Osteocyte (in vitro differentiated cells): Measurements from ENCODE around the gene ACE. TPM values are rescaled to one million over a fixed set of nuclear protein-coding genes. Genes with fewer than 3 reads are reported as not detected.

ENCODE experiments used
- DNase-seq: peaks from one replicate; pipeline ENCODE4 v3.0.0; 2021; ENCODE audit warnings: mixed read lengths; ENCODE audit not compliant: unreplicated experiment; ENCODE audit errors: extremely low spot score
- H3K27ac Mint-ChIP-seq: one replicate; pipeline ENCODE4 v1.8.0; 2021; ENCODE audit warnings: mild to moderate bottlenecking, mixed read lengths; ENCODE audit not compliant: unreplicated experiment
- H3K27me3 Mint-ChIP-seq: one replicate; pipeline ENCODE4 v1.8.0; 2021; ENCODE audit warnings: mixed read lengths; ENCODE audit not compliant: unreplicated experiment
- H3K36me3 Mint-ChIP-seq: one replicate; pipeline ENCODE4 v1.8.0; 2021; ENCODE audit warnings: mixed read lengths; ENCODE audit not compliant: unreplicated experiment
- H3K4me1 Mint-ChIP-seq: one replicate; pipeline ENCODE4 v1.8.0; 2021; ENCODE audit warnings: mixed read lengths; ENCODE audit not compliant: unreplicated experiment
- H3K4me3 Mint-ChIP-seq: one replicate; pipeline ENCODE4 v1.8.0; 2021; ENCODE audit warnings: mild to moderate bottlenecking, moderate library complexity, mixed read lengths; ENCODE audit not compliant: unreplicated experiment
- H3K9me3 Mint-ChIP-seq: one replicate; pipeline ENCODE4 v1.8.0; 2021; ENCODE audit warnings: mixed read lengths; ENCODE audit not compliant: unreplicated experiment
- total RNA-seq: library from RNA; stranded (reverse); gene quantifications from 2 replicates; pipeline ENCODE4 v1.2.1, GENCODE V29; 2021
- TF ChIP-seq, protein P1 (sequence below): fragments of 200-600 bp; sonication (generic); IDR thresholded peaks from 2 replicates; pipeline ENCODE4 v1.5.0; 2021; ENCODE audit warnings: antibody characterized with exemption, mild to moderate bottlenecking, moderate library complexity

ACE gene
- total RNA-seq, 1 donor from 2014 or later, result 1.1 TPM

DNA sequence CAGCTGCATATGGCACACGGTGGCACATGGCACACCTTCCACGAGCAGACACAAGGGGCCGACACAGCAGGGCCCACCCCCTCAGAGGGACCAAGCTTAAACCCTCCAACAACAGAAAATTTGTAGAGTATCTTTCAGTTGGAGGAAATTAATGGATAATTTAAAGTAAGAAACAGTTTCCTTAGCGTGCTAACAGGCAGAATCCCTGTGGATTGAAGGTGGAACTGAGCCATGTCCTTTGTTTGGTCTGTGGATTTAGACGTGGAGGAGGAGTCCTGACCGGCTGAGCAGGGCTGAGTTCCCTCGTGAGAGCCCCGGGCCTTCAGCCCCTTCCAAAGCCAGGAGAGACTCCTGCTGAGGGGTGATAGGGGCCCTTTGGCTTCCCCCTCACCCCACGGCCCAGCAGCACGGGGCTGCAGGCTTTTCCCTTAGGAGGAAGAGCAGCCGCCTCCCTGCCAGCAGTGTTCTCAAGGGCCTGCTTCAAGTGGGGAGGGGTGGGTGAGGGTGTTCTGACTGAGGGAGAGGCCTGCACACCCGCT is 29.3 kb upstream of the ACE start:
- no peak for DNase-seq
- H3K4me1 Mint-ChIP-seq, result peaks cover 9% of the 10 kb centered on the region
- peaks cover 14% of the 10 kb centered on the region for H3K27me3 Mint-ChIP-seq
- H3K9me3 Mint-ChIP-seq, result no peaks in the 10 kb centered on the region
- H3K27ac Mint-ChIP-seq, result no peak overlapping the region
- no peak overlapping the region for H3K4me3 Mint-ChIP-seq
- H3K36me3 Mint-ChIP-seq, result no peaks in the 10 kb centered on the region
- TF ChIP-seq, protein P1, sequence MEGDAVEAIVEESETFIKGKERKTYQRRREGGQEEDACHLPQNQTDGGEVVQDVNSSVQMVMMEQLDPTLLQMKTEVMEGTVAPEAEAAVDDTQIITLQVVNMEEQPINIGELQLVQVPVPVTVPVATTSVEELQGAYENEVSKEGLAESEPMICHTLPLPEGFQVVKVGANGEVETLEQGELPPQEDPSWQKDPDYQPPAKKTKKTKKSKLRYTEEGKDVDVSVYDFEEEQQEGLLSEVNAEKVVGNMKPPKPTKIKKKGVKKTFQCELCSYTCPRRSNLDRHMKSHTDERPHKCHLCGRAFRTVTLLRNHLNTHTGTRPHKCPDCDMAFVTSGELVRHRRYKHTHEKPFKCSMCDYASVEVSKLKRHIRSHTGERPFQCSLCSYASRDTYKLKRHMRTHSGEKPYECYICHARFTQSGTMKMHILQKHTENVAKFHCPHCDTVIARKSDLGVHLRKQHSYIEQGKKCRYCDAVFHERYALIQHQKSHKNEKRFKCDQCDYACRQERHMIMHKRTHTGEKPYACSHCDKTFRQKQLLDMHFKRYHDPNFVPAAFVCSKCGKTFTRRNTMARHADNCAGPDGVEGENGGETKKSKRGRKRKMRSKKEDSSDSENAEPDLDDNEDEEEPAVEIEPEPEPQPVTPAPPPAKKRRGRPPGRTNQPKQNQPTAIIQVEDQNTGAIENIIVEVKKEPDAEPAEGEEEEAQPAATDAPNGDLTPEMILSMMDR, result no peak

GRCh38 chr17:63448655-63449054 is 28.2 kb upstream of the ACE start:
- Mint-ChIP-seq H3K9me3 (no peaks in the 10 kb centered on the region), H3K4me3 (no peak overlapping the region), H3K36me3 (no peaks in the 10 kb centered on the region), H3K27me3 (peaks cover 14% of the 10 kb centered on the region), H3K27ac (no peak overlapping the region), H3K4me1 (peaks cover 9% of the 10 kb centered on the region)
- DNase-seq, result no peak
- TF ChIP-seq, protein P1, result no peak

DNA sequence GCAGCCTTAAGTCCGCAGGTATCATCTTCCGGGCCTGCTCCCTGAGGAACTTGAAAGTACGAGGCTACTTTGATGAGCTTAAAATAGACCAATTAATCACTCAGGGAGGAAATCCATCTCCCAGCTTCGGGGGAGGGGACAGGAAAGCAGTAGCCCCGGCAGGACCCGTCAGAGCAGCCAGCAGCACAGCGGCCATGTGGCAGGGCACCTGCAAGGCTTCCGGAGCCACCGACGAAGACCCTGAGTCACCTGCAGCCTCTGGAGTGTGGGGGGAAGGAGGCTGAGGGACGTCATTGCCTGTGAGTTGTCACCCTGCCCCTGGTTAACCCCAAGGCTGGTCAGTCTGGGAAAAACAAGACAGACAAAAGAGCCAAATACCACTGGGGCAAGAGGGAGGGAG is 26.3 kb upstream of the ACE start:
- Mint-ChIP-seq H3K4me3 (no peak overlapping the region), H3K36me3 (no peaks in the 10 kb centered on the region), H3K4me1 (peaks cover 6% of the 10 kb centered on the region), H3K27me3 (peaks cover 14% of the 10 kb centered on the region), H3K27ac (no peak overlapping the region), H3K9me3 (no peaks in the 10 kb centered on the region)
- DNase-seq, result no peak
- TF ChIP-seq, protein P1, result no peak

DNA sequence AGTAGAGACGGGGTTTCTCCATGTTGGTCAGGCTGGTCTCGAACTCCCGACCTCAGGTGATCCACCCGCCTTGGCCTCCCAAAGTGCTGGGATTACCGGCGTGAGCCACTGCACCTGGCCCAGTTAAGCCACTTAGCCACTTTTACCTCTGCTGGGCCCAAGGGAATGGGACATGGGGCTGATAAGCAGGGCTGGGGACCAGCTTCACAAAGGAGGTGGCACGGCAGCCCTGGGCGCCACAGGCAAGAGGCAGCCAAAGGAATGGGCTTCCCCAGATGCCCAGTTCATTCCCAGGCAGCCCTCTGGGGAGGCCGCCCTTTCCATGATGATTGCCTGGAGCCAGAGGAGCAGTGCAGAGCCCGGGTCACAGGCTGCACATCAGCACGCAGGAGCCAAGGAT is 25.7 kb upstream of the ACE start:
- Mint-ChIP-seq H3K27me3 (peaks cover 14% of the 10 kb centered on the region), H3K4me1 (peaks cover 6% of the 10 kb centered on the region), H3K27ac (no peak overlapping the region), H3K9me3 (no peaks in the 10 kb centered on the region), H3K4me3 (no peak overlapping the region), H3K36me3 (no peaks in the 10 kb centered on the region)
- no peak for DNase-seq
- TF ChIP-seq, protein P1, result no peak

DNA sequence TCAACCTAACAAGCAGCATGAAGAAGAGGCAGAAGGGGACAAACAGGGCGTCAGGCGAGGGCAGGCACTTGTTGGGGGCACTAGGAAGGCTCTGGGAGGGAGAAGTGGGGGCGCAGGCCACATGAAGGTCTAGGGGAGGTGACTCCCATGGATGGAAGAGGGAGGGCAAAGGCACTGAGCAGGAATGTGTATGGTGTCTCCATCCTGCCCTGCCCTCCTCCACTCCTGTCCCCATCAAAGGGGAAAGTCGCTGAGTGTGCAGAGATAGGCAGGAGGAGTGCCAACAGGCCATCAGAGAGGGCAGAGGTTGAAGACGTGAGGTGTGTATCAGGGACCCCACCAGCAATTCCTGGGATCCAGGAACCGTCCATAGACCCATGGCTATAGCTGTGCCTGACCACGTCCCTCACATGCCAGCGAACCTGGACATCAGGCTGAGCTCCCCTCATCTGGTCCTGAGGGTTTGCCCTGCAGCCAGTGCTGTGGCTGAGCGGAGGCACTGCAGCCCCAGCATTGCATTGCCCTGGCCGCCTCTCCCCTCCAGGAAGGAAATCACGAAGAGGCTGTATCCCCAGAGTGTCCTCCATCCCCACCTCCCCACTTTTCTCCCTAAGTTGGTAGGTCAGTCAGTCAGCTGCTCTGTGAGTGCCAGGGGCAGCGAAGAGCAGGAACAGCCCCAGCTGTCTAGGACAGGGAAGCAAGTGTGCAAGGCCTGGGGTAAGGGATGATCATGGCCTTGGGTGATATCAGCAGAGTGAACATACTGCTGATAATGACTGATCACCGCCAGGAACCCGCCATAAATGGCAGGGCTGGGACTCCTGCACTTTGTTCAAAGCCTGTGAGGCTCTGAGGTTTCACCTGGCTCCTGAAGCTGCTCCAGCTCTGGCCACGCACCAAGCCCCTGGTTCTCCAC is 24.6 kb upstream of the ACE start:
- DNase-seq, result no peak
- TF ChIP-seq, protein P1, result no peak
- H3K27me3 Mint-ChIP-seq, result peaks cover 14% of the 10 kb centered on the region
- peaks cover 2% of the 10 kb centered on the region for H3K4me1 Mint-ChIP-seq
- H3K4me3 Mint-ChIP-seq, result no peak overlapping the region
- H3K36me3 Mint-ChIP-seq, result no peaks in the 10 kb centered on the region
- H3K27ac Mint-ChIP-seq, result no peak overlapping the region
- no peaks in the 10 kb centered on the region for H3K9me3 Mint-ChIP-seq
